H1 (cell line): ENCODE results near the gene GUCY2C. TPM values are rescaled to one million over a fixed set of nuclear protein-coding genes. Genes with fewer than 3 reads are reported as not detected.
A peak's percentile ranks its signal among the peaks of the same experiment; 100 is the strongest.

ENCODE experiments used
- CBX5 ChIP-seq: fragments of 300-800, 300-1000 bp; sonication (generic); IDR thresholded peaks from 2 replicates; pipeline ENCODE4 v1.7.1; 2016; ENCODE audit warnings: antibody characterized with exemption, low read length, low read depth
- CTBP2 ChIP-seq: IDR thresholded peaks from 2 replicates; pipeline ENCODE4 v1.7.0; 2011; ENCODE audit warnings: borderline replicate concordance, mild to moderate bottlenecking, moderate library complexity, mixed read lengths, low read length; ENCODE audit not compliant: insufficient read depth, insufficient read length
- EGR1 ChIP-seq: IDR thresholded peaks from 2 replicates; pipeline ENCODE4 v1.6.1; 2011; ENCODE audit warnings: low read depth, low read length, borderline replicate concordance
- POLR2A ChIP-seq, 2 experiments: IDR thresholded peaks; 1 replicate in 1 of 2; 2 replicates in 1 of 2; pipeline ENCODE4 v1.6.1; 2011; ENCODE audit warnings: low read depth in 2 of 2, low read length in 2 of 2, mild to moderate bottlenecking in 2 of 2; ENCODE audit errors: control extremely low read depth in 1 of 2
- TBP ChIP-seq: IDR thresholded peaks from 2 replicates; pipeline ENCODE4 v1.6.1; 2011; ENCODE audit warnings: low read depth, low read length, improper control_type of control experiment
- YY1 ChIP-seq: IDR thresholded peaks from 2 replicates; pipeline ENCODE4 v1.6.1; 2011; ENCODE audit warnings: low read depth, mild to moderate bottlenecking, low read length
- polyA plus RNA-seq, 7 experiments: library from polyadenylated mRNA; depleted of rRNA in 3 of 7; stranded (reverse) in 5 of 7; unstranded in 2 of 7; fragments of >200 nt in 5 of 7; fragments of 200-250 nt in 2 of 7; gene quantifications; 1 replicate in 5 of 7; 2 replicates in 1 of 7; 4 replicates in 1 of 7; pipeline versions ENCODE4 v1.2.1 to v1.2.3, GENCODE V29; 2011 to 2013; ENCODE audit warnings: missing spikeins in 2 of 7, mixed read lengths in 2 of 7
- total RNA-seq: library from RNA; stranded (reverse); fragmentation: NEBNext Ultra II Directional; extraction: Animal tissue kit (Norgen Biotek cat#: 25700); gene quantifications from 2 replicates; pipeline ENCODE4 v1.2.1, GENCODE V29; 2021
- TF ChIP-seq, protein P1 (sequence below): fragments of 300-600 bp; sonication (generic); IDR thresholded peaks from 2 replicates; pipeline ENCODE4 v1.7.1; 2012; ENCODE audit warnings: low read length, moderate library complexity, mild to moderate bottlenecking, inconsistent platforms; ENCODE audit not compliant: insufficient replicate concordance

The GUCY2C gene
- total and polyA plus RNA-seq, 2 of the 8 experiments (the other 6 are each of a cell fraction or from before 2014, with no cell fraction given), result 1.9 to 3.2 TPM

DNA sequence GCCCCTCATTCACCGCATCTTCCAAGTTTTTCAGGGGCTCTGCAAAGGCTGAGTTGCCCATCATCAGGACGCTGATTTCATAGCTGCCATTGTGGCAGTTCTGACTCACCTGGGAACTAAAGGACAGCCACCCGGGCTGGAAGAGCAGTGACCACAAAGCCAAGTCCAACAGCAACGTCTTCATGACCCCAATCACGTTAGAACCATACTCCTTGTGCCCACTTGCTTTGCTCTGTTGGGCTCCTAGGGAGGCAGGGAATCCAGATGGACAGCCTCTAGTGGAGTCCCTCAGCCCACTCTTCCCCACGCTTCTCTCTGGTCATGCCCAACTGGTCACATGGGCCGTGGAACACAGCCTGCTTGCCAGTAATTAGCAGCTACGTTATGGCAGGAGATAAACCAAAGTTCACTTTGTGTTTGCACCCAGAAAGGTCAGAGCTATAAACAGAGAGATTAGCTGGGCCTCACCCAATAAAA, at the start of gene GUCY2C (continued):
- TF ChIP-seq, protein P1, sequence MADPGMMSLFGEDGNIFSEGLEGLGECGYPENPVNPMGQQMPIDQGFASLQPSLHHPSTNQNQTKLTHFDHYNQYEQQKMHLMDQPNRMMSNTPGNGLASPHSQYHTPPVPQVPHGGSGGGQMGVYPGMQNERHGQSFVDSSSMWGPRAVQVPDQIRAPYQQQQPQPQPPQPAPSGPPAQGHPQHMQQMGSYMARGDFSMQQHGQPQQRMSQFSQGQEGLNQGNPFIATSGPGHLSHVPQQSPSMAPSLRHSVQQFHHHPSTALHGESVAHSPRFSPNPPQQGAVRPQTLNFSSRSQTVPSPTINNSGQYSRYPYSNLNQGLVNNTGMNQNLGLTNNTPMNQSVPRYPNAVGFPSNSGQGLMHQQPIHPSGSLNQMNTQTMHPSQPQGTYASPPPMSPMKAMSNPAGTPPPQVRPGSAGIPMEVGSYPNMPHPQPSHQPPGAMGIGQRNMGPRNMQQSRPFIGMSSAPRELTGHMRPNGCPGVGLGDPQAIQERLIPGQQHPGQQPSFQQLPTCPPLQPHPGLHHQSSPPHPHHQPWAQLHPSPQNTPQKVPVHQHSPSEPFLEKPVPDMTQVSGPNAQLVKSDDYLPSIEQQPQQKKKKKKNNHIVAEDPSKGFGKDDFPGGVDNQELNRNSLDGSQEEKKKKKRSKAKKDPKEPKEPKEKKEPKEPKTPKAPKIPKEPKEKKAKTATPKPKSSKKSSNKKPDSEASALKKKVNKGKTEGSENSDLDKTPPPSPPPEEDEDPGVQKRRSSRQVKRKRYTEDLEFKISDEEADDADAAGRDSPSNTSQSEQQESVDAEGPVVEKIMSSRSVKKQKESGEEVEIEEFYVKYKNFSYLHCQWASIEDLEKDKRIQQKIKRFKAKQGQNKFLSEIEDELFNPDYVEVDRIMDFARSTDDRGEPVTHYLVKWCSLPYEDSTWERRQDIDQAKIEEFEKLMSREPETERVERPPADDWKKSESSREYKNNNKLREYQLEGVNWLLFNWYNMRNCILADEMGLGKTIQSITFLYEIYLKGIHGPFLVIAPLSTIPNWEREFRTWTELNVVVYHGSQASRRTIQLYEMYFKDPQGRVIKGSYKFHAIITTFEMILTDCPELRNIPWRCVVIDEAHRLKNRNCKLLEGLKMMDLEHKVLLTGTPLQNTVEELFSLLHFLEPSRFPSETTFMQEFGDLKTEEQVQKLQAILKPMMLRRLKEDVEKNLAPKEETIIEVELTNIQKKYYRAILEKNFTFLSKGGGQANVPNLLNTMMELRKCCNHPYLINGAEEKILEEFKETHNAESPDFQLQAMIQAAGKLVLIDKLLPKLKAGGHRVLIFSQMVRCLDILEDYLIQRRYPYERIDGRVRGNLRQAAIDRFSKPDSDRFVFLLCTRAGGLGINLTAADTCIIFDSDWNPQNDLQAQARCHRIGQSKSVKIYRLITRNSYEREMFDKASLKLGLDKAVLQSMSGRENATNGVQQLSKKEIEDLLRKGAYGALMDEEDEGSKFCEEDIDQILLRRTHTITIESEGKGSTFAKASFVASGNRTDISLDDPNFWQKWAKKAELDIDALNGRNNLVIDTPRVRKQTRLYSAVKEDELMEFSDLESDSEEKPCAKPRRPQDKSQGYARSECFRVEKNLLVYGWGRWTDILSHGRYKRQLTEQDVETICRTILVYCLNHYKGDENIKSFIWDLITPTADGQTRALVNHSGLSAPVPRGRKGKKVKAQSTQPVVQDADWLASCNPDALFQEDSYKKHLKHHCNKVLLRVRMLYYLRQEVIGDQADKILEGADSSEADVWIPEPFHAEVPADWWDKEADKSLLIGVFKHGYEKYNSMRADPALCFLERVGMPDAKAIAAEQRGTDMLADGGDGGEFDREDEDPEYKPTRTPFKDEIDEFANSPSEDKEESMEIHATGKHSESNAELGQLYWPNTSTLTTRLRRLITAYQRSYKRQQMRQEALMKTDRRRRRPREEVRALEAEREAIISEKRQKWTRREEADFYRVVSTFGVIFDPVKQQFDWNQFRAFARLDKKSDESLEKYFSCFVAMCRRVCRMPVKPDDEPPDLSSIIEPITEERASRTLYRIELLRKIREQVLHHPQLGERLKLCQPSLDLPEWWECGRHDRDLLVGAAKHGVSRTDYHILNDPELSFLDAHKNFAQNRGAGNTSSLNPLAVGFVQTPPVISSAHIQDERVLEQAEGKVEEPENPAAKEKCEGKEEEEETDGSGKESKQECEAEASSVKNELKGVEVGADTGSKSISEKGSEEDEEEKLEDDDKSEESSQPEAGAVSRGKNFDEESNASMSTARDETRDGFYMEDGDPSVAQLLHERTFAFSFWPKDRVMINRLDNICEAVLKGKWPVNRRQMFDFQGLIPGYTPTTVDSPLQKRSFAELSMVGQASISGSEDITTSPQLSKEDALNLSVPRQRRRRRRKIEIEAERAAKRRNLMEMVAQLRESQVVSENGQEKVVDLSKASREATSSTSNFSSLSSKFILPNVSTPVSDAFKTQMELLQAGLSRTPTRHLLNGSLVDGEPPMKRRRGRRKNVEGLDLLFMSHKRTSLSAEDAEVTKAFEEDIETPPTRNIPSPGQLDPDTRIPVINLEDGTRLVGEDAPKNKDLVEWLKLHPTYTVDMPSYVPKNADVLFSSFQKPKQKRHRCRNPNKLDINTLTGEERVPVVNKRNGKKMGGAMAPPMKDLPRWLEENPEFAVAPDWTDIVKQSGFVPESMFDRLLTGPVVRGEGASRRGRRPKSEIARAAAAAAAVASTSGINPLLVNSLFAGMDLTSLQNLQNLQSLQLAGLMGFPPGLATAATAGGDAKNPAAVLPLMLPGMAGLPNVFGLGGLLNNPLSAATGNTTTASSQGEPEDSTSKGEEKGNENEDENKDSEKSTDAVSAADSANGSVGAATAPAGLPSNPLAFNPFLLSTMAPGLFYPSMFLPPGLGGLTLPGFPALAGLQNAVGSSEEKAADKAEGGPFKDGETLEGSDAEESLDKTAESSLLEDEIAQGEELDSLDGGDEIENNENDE, result no peak
- TF ChIP-seq EGR1 (no peak), TBP (no peak), CBX5 (no peak), POLR2A (IDR thresholded peaks at IDR 0.05; ENCODE audit: control extremely low read depth in 1 of 2, low read depth in 2 of 2, low read length in 2 of 2) (peak in 1 of 2 experiments; percentile 80; a peak in 1 of 3 replicates), CTBP2 (no peak), YY1 (no peak)
